ENCODE results near the gene OOEP. TPM values are rescaled to one million over a fixed set of nuclear protein-coding genes. Genes with fewer than 3 reads are reported as not detected.
"Not testable (repeated sequence)": the region's sequence is repeated elsewhere in the genome, so short reads cannot be mapped to it uniquely, and the experiment has no call there.

OOEP gene
- total RNA-seq, 1 donor from 2014 or later: not detected

- H3K36me3 Mint-ChIP-seq: no peaks in the 10 kb centered on the region
- H3K27ac Mint-ChIP-seq: no peak overlapping the region
- no peaks in the 10 kb centered on the region for H3K9me3 Mint-ChIP-seq
- no peaks in the 10 kb centered on the region for H3K27me3 Mint-ChIP-seq
- DNase-seq (ENCODE audit: extremely low spot score, unreplicated experiment): no peak
- no peak for TF ChIP-seq CTCF (conservative IDR thresholded peaks at IDR 0.05)
- H3K4me1 Mint-ChIP-seq (ENCODE audit: unreplicated experiment): no peaks in the 10 kb centered on the region
- H3K4me3 Mint-ChIP-seq: no peak overlapping the region
Measured at GRCh38 chr6:73395875-73396274, 26.2 kb upstream of the OOEP start.

- no peak within 1 kb of the TSS for H3K27ac Mint-ChIP-seq
- H3K4me3 Mint-ChIP-seq: no peak within 1 kb of the TSS
- H3K9me3 Mint-ChIP-seq: no peaks in the 10 kb centered on the region
- no peaks in the 10 kb centered on the region for H3K4me1 Mint-ChIP-seq (ENCODE audit: unreplicated experiment)
- no peaks in the 10 kb centered on the region for H3K27me3 Mint-ChIP-seq
- no peak for DNase-seq (ENCODE audit: extremely low spot score, unreplicated experiment)
- no peaks in the 10 kb centered on the region for H3K36me3 Mint-ChIP-seq
- no peak for TF ChIP-seq CTCF (conservative IDR thresholded peaks at IDR 0.05)
Measured at GRCh38 chr6:73394577-73395354, 25.1 kb upstream of the OOEP start, which contains the start of gene DDX43. TSS of gene DDX43 (plus strand) at chr6:73394828. CDS start at chr6:73394906, 78 bp downstream.

DNA sequence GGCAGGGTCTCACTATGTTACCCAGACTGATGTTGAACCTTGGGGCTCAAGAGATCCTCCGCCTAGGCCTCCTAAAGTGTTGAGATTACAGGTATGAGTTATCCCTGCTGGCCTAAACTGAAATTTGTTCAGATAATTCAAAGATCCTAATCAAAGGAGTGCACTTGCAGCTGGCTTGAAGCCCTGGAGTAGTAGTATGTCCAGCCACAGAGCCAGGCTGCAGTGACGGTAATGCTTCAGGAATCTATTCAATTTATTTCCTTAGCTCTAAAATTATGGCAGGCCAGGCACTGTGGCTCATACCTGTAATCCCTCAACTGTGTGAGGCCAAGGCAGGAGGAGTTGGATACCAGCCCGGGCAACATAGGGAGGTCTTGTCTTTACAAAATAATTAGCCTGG is 23.6 kb upstream of the OOEP start:
- no peaks in the 10 kb centered on the region for H3K9me3 Mint-ChIP-seq
- DNase-seq (ENCODE audit: extremely low spot score, unreplicated experiment): no peak
- peaks cover 8% of the 10 kb centered on the region for H3K27me3 Mint-ChIP-seq
- no peak for TF ChIP-seq CTCF (conservative IDR thresholded peaks at IDR 0.05)
- H3K27ac Mint-ChIP-seq: no peak overlapping the region
- H3K4me1 Mint-ChIP-seq (ENCODE audit: unreplicated experiment): no peaks in the 10 kb centered on the region
- H3K4me3 Mint-ChIP-seq: no peak overlapping the region
- no peaks in the 10 kb centered on the region for H3K36me3 Mint-ChIP-seq

DNA sequence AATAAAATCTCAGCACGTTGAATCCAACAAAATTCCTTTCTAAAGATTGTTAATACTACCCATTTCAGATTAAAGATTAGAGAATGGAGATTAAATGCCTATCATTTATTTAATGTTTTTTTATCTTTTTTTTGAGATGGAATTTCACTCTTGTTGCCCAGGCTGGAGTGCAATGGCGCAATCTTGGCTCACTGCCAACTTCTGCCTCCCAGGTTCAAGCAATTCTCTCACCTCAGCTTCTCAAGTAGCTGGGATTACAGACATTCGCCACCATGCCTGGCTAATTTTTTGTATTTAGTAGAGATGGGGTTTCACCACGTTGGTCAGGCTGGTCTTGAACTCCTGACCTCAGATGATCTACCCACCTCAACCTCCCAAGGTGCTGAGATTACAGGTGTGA is 22.5 kb upstream of the OOEP start:
- not testable (repeated sequence) for H3K4me1 Mint-ChIP-seq (ENCODE audit: unreplicated experiment); H3K4me3 Mint-ChIP-seq; H3K36me3 Mint-ChIP-seq; H3K9me3 Mint-ChIP-seq; H3K27ac Mint-ChIP-seq; DNase-seq (ENCODE audit: extremely low spot score, unreplicated experiment)
- peaks cover 13% of the 10 kb centered on the region for H3K27me3 Mint-ChIP-seq

DNA sequence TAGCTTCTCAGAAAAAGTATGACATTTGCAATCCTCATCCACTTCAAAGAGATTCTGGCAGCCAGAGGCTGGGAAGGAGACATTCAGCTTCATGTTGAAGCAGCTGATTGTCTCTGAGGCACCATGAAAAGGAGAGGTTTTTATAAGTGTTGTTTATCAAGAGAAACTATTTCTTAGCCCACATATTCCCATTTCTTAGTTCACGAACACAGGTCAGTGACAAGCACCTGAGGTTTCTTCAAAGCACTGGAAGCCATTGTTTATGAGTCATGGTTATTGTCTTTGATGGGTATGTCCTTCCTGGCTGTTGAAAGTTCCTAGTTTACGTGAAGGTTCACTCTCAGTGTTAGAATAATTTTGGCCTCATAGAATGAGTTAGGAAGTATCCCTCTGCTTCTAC is 22.0 kb upstream of the OOEP start:
- no peak overlapping the region for H3K4me3 Mint-ChIP-seq
- no peak for DNase-seq (ENCODE audit: extremely low spot score, unreplicated experiment)
- H3K36me3 Mint-ChIP-seq: no peaks in the 10 kb centered on the region
- H3K27me3 Mint-ChIP-seq: peaks cover 13% of the 10 kb centered on the region
- no peaks in the 10 kb centered on the region for H3K4me1 Mint-ChIP-seq (ENCODE audit: unreplicated experiment)
- H3K9me3 Mint-ChIP-seq: no peaks in the 10 kb centered on the region
- TF ChIP-seq CTCF (conservative IDR thresholded peaks at IDR 0.05): no peak
- no peak overlapping the region for H3K27ac Mint-ChIP-seq

DNA sequence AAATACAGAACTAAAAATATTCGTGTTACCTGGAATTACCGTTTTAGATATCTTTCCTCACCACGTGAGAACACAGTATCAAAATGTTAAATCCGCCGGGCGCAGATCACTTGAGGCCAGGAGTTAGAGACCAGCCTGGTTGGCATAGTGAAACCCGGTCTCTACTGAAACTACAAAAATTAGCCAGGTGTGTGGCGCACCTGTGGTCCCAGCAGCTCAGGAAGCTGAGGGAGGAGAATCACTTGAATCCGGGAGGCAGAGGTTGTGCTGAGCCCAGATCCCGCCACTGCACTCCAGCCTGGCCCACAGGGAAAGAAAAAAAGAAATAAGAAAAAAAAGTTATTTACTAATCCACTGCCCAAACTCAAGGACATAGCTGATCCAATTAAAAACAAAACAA is 20.2 kb upstream of the OOEP start:
- no peak overlapping the region for H3K27ac Mint-ChIP-seq
- peaks cover 13% of the 10 kb centered on the region for H3K27me3 Mint-ChIP-seq
- H3K4me1 Mint-ChIP-seq (ENCODE audit: unreplicated experiment): no peaks in the 10 kb centered on the region
- no peak for TF ChIP-seq CTCF (conservative IDR thresholded peaks at IDR 0.05)
- H3K9me3 Mint-ChIP-seq: no peaks in the 10 kb centered on the region
- H3K36me3 Mint-ChIP-seq: no peaks in the 10 kb centered on the region
- H3K4me3 Mint-ChIP-seq: no peak overlapping the region
- DNase-seq (ENCODE audit: extremely low spot score, unreplicated experiment): no peak

All from type B pancreatic cell (in vitro differentiated cells).